HCT116 (cell line): ENCODE measurements around the gene BRSK1. TPM values are rescaled to one million over a fixed set of nuclear protein-coding genes. Genes with fewer than 3 reads are reported as not detected.

Experiments used
- ATAC-seq: fragments of 200-7000 bp; cut with Tn5 transposase; 2 replicates; pipeline ENCODE4 v1.9.1; 2020; ENCODE audit warnings: mild to moderate bottlenecking, moderate library complexity
- BruUV-seq: library from RNA; stranded (reverse); fragments of 400-500 nt; replicated peaks from 2 replicates; lab custom pipeline; 2021; lab: Mats Ljungman, UMichigan
- CTCF ChIA-PET: fragments of 300-600 bp; sonication (Branson Sonifier 250); formaldehyde crosslinking; loops from one replicate; lab custom pipeline; 2021; ENCODE audit warnings: antibody characterized with exemption; lab: Charles Lee
- POLR2A ChIA-PET: fragments of 300-600, 350-600 bp; sonication (Branson Sonifier 250); formaldehyde crosslinking; loops from one replicate; lab custom pipeline; 2021; ENCODE audit warnings: antibody characterized with exemption; lab: Charles Lee
- RAD21 ChIA-PET, 2 experiments: fragments of 300-600 bp; sonication (Branson Sonifier 250); formaldehyde crosslinking; loops; one replicate each; lab custom pipeline; 2023; ENCODE audit warnings: low total read pairs in 2 of 2; ENCODE audit not compliant: uncharacterized antibody in 2 of 2, unreplicated experiment in 2 of 2, low non-redundant PET in 1 of 2; lab: Charles Lee
- DNase-seq: peaks from one replicate; pipeline ENCODE4 v3.0.0-alpha.2; 2010; ENCODE audit warnings: low read depth, low spot score
- H2AFZ ChIP-seq: fragments of 200-600 bp; shearing (Covaris generic), sonication (generic); 2 replicates; pipeline ENCODE4 v1.6.1; 2017; ENCODE audit warnings: low read depth, mixed run types, mixed read lengths, antibody characterized with exemption, low read length; ENCODE audit not compliant: poor library complexity, severe bottlenecking
- H3K27ac ChIP-seq: 2 replicates; pipeline ENCODE4 v1.5.1; 2012; ENCODE audit warnings: low read depth, low read length
- H3K27me3 ChIP-seq: fragments of 200-600 bp; sonication (generic); 2 replicates; pipeline ENCODE4 v1.6.1; 2016; ENCODE audit warnings: mixed run types, low read length, mixed read lengths; ENCODE audit not compliant: insufficient read depth
- H3K36me3 ChIP-seq, 2 experiments: fragments of 200-500 bp in 1 of 2; fragments of 200-600 bp in 1 of 2; sonication (Bioruptor generic) in 1 of 2; sonication (generic) in 1 of 2; 2 replicates each; pipeline versions ENCODE4 v1.5.1 to v1.6.1; 2014 to 2016; ENCODE audit warnings: low read length in 2 of 2, inconsistent platforms in 1 of 2, mixed read lengths in 1 of 2, mixed run types in 1 of 2; ENCODE audit not compliant: insufficient read depth in 2 of 2, control insufficient read depth in 1 of 2
- H3K4me1 ChIP-seq, 2 experiments: fragments of 200-600 bp in 1 of 2; sonication (generic) in 1 of 2; 2 replicates each; pipeline versions ENCODE4 v1.5.1 to v1.6.1; 2012 to 2017; ENCODE audit warnings: low read length in 2 of 2, inconsistent platforms in 1 of 2, mild to moderate bottlenecking in 1 of 2, mixed read lengths in 1 of 2, mixed run types in 1 of 2, moderate library complexity in 1 of 2; ENCODE audit not compliant: insufficient read depth in 2 of 2, control insufficient read depth in 1 of 2
- H3K4me2 ChIP-seq: fragments of 200-600 bp; sonication (generic); 2 replicates; pipeline ENCODE4 v1.6.1; 2017; ENCODE audit warnings: mixed run types, low read length, mixed read lengths
- H3K4me3 ChIP-seq, 2 experiments: fragments of 200-600 bp in 1 of 2; sonication (generic) in 1 of 2; replicated peaks in 1 of 2; 2 replicates each; pipeline ENCODE4 v1.5.1; 2011 to 2016; ENCODE audit warnings: low read length in 2 of 2, control low read depth in 1 of 2, low read depth in 1 of 2, mild to moderate bottlenecking in 1 of 2, mixed read lengths in 1 of 2, mixed run types in 1 of 2
- H3K79me2 ChIP-seq: fragments of 200-600 bp; sonication (generic); 2 replicates; pipeline ENCODE4 v1.6.1; 2017; ENCODE audit warnings: mild to moderate bottlenecking, mixed run types, low read length, moderate library complexity, mixed read lengths; ENCODE audit not compliant: insufficient read depth
- H3K9ac ChIP-seq: fragments of 200-600 bp; sonication (generic); 2 replicates; pipeline ENCODE4 v1.6.1; 2016; ENCODE audit warnings: low read length, mixed read lengths
- H3K9me2 ChIP-seq: fragments of 200-600 bp; sonication (generic), shearing (Covaris generic); 2 replicates; pipeline ENCODE4 v1.6.1; 2017; ENCODE audit warnings: mixed run types, mild to moderate bottlenecking, moderate library complexity; ENCODE audit not compliant: insufficient read depth
- H3K9me3 ChIP-seq, 2 experiments: fragments of 200-500 bp in 1 of 2; fragments of 200-600 bp in 1 of 2; sonication (Bioruptor generic) in 1 of 2; sonication (generic) in 1 of 2; 2 replicates each; pipeline ENCODE4 v1.6.1; 2014 to 2017; ENCODE audit warnings: low read length in 2 of 2, mixed read lengths in 2 of 2, inconsistent platforms in 1 of 2, low read depth in 1 of 2, mild to moderate bottlenecking in 1 of 2, mixed run types in 1 of 2, moderate library complexity in 1 of 2; ENCODE audit not compliant: control insufficient read depth in 1 of 2, insufficient read depth in 1 of 2
- H4K20me1 ChIP-seq: fragments of 200-600 bp; sonication (generic), shearing (Covaris generic); 2 replicates; pipeline ENCODE4 v1.6.1; 2017; ENCODE audit warnings: mixed run types, mild to moderate bottlenecking, moderate library complexity; ENCODE audit not compliant: insufficient read depth
- CBX3 ChIP-seq: IDR thresholded peaks from 2 replicates; pipeline ENCODE4 v1.6.1; 2012; ENCODE audit warnings: low read depth
- EGR1 ChIP-seq: IDR thresholded peaks from 2 replicates; pipeline ENCODE4 v1.6.1; 2012; ENCODE audit warnings: low read depth
- ELF1 ChIP-seq: IDR thresholded peaks from 2 replicates; pipeline ENCODE4 v1.6.1; 2012; ENCODE audit warnings: low read depth, borderline replicate concordance
- EZH2 ChIP-seq: fragments of 200-600 bp; sonication (generic); IDR thresholded peaks from 2 replicates; pipeline ENCODE4 v1.6.1; 2017; ENCODE audit warnings: antibody characterized with exemption, mixed run types
- EZH2phosphoT487 ChIP-seq: fragments of 200-600 bp; IDR thresholded peaks from 2 replicates; pipeline ENCODE4 v1.6.1; 2018; ENCODE audit warnings: antibody characterized with exemption, borderline replicate concordance
- FOSL1 ChIP-seq: IDR thresholded peaks from 2 replicates; pipeline ENCODE4 v1.6.1; 2012; ENCODE audit warnings: low read depth
- JUND ChIP-seq: IDR thresholded peaks from 2 replicates; pipeline ENCODE4 v1.6.1; 2012
- POLR2A ChIP-seq: IDR thresholded peaks from 2 replicates; pipeline ENCODE4 v1.7.0; 2011; ENCODE audit warnings: borderline replicate concordance; ENCODE audit not compliant: insufficient read depth, insufficient read length; ENCODE audit errors: extremely low read depth
- POLR2AphosphoS5 ChIP-seq: IDR thresholded peaks from 2 replicates; pipeline ENCODE4 v1.6.1; 2011; ENCODE audit warnings: mild to moderate bottlenecking, low read depth, low read length, moderate library complexity
- SIN3A ChIP-seq: IDR thresholded peaks from 2 replicates; pipeline ENCODE4 v1.6.1; 2012; ENCODE audit warnings: low read depth
- YY1 ChIP-seq: IDR thresholded peaks from 2 replicates; pipeline ENCODE4 v1.6.1; 2011; ENCODE audit warnings: low read length, low read depth, moderate library complexity, mild to moderate bottlenecking; ENCODE audit not compliant: insufficient replicate concordance; ENCODE audit errors: extremely low read depth
- intact Hi-C: fragments of 100-400 bp; cut with micrococcal nuclease; formaldehyde crosslinking; loops from 2 replicates; pipeline ENCODE4 v1.10.0; 2022
- total RNA-seq: library from RNA; stranded (reverse); gene quantifications from one replicate; pipeline ENCODE4 v1.2.1, GENCODE V29; 2021; ENCODE audit not compliant: unreplicated experiment
- TF ChIP-seq, protein P1 (sequence below): IDR thresholded peaks from 2 replicates; pipeline ENCODE4 v1.6.1; 2011; ENCODE audit warnings: mild to moderate bottlenecking, low read length, moderate library complexity; ENCODE audit not compliant: insufficient replicate concordance; ENCODE audit errors: extremely low read depth
- TF ChIP-seq, protein P2 (sequence below), 3 experiments: fragments of 200-600 bp in 1 of 3; sonication (generic) in 1 of 3; IDR thresholded peaks in 2 of 3; conservative IDR thresholded peaks in 1 of 3; 2 replicates each; pipeline ENCODE4 v1.5.1; 2012 to 2017; ENCODE audit warnings: low read depth in 2 of 3, low read length in 2 of 3, antibody characterized with exemption in 1 of 3, borderline replicate concordance in 1 of 3, control low read depth in 1 of 3, mild to moderate bottlenecking in 1 of 3, mixed read lengths in 1 of 3, mixed run types in 1 of 3, moderate library complexity in 1 of 3; ENCODE audit not compliant: insufficient read depth in 1 of 3

Gene BRSK1
- total RNA-seq, 1 experiment from 2014 or later = 33.3 TPM

DNA sequence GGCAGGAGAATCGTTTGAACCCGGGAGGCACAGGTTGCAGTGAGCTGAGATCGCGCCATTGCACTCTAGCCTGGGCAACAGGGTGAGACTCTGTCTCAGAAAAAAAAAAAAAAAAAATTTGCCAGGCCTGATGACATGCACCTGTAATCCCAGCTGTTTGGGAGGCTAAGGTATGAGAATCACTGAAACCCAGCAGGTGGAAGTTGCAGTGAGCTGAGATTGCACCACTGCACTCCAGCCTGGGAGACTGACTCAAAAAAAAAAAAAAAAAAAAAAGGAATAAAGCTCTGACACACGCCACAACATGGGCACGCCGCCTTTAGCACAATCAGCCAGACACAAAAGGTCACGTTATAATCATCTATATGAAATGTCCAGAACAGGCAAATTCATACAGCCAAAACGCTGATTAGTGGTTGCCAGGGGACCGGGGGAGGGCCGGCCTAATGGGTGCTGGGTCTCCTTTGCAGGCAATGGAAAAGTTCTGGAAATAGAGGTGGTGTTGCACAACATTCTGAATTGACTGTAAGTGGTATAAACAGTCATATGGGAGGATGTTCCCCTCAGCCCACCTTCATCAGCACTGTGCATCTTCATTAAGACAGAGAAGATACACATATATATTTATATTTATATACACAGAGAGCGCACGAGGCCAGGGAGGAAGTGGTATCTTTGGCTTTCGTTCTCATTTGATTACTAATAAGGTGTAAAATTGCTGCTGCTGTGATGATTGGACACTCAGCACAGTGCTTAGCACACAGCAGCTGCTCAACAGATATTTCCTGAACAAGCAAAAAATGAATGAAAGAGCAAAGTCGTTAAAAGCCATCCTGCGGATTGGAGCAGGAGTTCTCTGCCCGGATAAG, 7.7 kb upstream of the BRSK1 start:
- POLR2A ChIA-PET = no interaction called here

More for the DNA sequence above, 7.7 kb upstream of the BRSK1 start:
- H3K27ac ChIP-seq = no peak overlapping the region
- intact Hi-C loops = no loop called here
- H3K9me2 ChIP-seq = no peaks in the 10 kb centered on the region
- TF ChIP-seq POLR2AphosphoS5 (no peak), CBX3 (no peak), YY1 (no peak), EZH2phosphoT487 (no peak), POLR2A (no peak), FOSL1 (no peak), SIN3A (no peak), EZH2 (no peak), JUND (no peak), EGR1 (no peak), ELF1 (no peak)
- TF ChIP-seq, protein P1, sequence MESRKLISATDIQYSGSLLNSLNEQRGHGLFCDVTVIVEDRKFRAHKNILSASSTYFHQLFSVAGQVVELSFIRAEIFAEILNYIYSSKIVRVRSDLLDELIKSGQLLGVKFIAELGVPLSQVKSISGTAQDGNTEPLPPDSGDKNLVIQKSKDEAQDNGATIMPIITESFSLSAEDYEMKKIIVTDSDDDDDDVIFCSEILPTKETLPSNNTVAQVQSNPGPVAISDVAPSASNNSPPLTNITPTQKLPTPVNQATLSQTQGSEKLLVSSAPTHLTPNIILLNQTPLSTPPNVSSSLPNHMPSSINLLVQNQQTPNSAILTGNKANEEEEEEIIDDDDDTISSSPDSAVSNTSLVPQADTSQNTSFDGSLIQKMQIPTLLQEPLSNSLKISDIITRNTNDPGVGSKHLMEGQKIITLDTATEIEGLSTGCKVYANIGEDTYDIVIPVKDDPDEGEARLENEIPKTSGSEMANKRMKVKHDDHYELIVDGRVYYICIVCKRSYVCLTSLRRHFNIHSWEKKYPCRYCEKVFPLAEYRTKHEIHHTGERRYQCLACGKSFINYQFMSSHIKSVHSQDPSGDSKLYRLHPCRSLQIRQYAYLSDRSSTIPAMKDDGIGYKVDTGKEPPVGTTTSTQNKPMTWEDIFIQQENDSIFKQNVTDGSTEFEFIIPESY = no peak
- TF ChIP-seq, protein P2, sequence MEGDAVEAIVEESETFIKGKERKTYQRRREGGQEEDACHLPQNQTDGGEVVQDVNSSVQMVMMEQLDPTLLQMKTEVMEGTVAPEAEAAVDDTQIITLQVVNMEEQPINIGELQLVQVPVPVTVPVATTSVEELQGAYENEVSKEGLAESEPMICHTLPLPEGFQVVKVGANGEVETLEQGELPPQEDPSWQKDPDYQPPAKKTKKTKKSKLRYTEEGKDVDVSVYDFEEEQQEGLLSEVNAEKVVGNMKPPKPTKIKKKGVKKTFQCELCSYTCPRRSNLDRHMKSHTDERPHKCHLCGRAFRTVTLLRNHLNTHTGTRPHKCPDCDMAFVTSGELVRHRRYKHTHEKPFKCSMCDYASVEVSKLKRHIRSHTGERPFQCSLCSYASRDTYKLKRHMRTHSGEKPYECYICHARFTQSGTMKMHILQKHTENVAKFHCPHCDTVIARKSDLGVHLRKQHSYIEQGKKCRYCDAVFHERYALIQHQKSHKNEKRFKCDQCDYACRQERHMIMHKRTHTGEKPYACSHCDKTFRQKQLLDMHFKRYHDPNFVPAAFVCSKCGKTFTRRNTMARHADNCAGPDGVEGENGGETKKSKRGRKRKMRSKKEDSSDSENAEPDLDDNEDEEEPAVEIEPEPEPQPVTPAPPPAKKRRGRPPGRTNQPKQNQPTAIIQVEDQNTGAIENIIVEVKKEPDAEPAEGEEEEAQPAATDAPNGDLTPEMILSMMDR (IDR thresholded peaks at IDR 0.05 in 2 of 3, conservative IDR thresholded peaks at IDR 0.05 in 1 of 3; ENCODE audit: borderline replicate concordance in 1 of 3, insufficient read depth in 1 of 3, low read depth in 2 of 3, low read length in 2 of 3) = no peak
- H4K20me1 ChIP-seq = no peaks in the 10 kb centered on the region
- peaks cover 11 to 16% of the 10 kb centered on the region in 2 experiments for H3K4me1 ChIP-seq
- DNase-seq (no peak), ATAC-seq (no peak)
- H3K79me2 ChIP-seq = peaks cover 13% of the 10 kb centered on the region
- no peak overlapping the region for H3K4me2 ChIP-seq
- RAD21 ChIA-PET = no interaction called here
- CTCF ChIA-PET = no interaction called here
- no TSS peak for BruUV-seq
- H3K4me3 ChIP-seq = no peak overlapping the region
- no peak overlapping the region for H2AFZ ChIP-seq
- H3K27me3 ChIP-seq = no peaks in the 10 kb centered on the region
- H3K9me3 ChIP-seq = no peaks in the 10 kb centered on the region
- peaks cover 9 to 21% of the 10 kb centered on the region in 2 experiments; a peak in 3 of 4 replicates for H3K36me3 ChIP-seq
- H3K9ac ChIP-seq = no peak overlapping the region
